Neuronal stem cell (in vitro differentiated cells): ENCODE data around the gene PROZ.
A peak's percentile ranks its signal among the peaks of the same experiment; 100 is the strongest.

ENCODE experiments used
- DNase-seq: peaks from one replicate; pipeline ENCODE4 v3.0.0-alpha.2; 2013; ENCODE audit warnings: low spot score
- H2AFZ ChIP-seq: one replicate; pipeline ENCODE4 v1.6.1; 2013; ENCODE audit warnings: mild to moderate bottlenecking, low read length, inconsistent platforms
- H2AK5ac ChIP-seq: 2 replicates; pipeline ENCODE4 v1.6.1; 2013; ENCODE audit warnings: low read depth, mild to moderate bottlenecking, inconsistent platforms, low read length, moderate library complexity, mixed read lengths
- H2BK120ac ChIP-seq: 2 replicates; pipeline ENCODE4 v1.6.1; 2013; ENCODE audit warnings: low read depth, mild to moderate bottlenecking, inconsistent platforms, low read length, moderate library complexity, mixed read lengths
- H2BK12ac ChIP-seq: one replicate; pipeline ENCODE4 v1.6.1; 2013; ENCODE audit warnings: low read length, inconsistent platforms
- H2BK15ac ChIP-seq: 2 replicates; pipeline ENCODE4 v1.6.1; 2013; ENCODE audit warnings: mild to moderate bottlenecking, low read length, inconsistent platforms, mixed read lengths
- H2BK5ac ChIP-seq: one replicate; pipeline ENCODE4 v1.6.1; 2013; ENCODE audit warnings: inconsistent platforms, mild to moderate bottlenecking, low read length, moderate library complexity
- H3K14ac ChIP-seq: one replicate; pipeline ENCODE4 v1.6.1; 2013; ENCODE audit warnings: low read length, inconsistent platforms
- H3K18ac ChIP-seq: 2 replicates; pipeline ENCODE4 v1.6.1; 2013; ENCODE audit warnings: low read length, inconsistent platforms
- H3K23ac ChIP-seq: 2 replicates; pipeline ENCODE4 v1.6.1; 2013; ENCODE audit warnings: low read depth, mild to moderate bottlenecking, mixed read lengths, low read length, inconsistent platforms; ENCODE audit not compliant: poor library complexity
- H3K27ac ChIP-seq: replicated peaks from 3 replicates; pipeline ENCODE4 v1.5.1; 2013; ENCODE audit warnings: low read length, inconsistent platforms
- H3K27me3 ChIP-seq, 3 experiments: 2 replicates each; pipeline ENCODE4 v1.6.1; 2013; ENCODE audit warnings: low read length in 3 of 3, mild to moderate bottlenecking in 2 of 3, inconsistent platforms in 1 of 3, low read depth in 1 of 3, mixed read lengths in 1 of 3, moderate library complexity in 1 of 3; ENCODE audit not compliant: control insufficient read depth in 3 of 3, insufficient read depth in 3 of 3
- H3K36me3 ChIP-seq, 2 donors: replicated peaks in 1 of 2; 2 replicates each; pipeline ENCODE4 v1.6.1; 2013; ENCODE audit warnings: low read length in 2 of 2; ENCODE audit not compliant: control insufficient read depth in 2 of 2, insufficient read depth in 2 of 2
- H3K4ac ChIP-seq: 2 replicates; pipeline ENCODE4 v1.6.1; 2013; ENCODE audit warnings: inconsistent platforms, mild to moderate bottlenecking, low read length, moderate library complexity
- H3K4me1 ChIP-seq, 2 donors: 1 replicate in 1 of 2; 2 replicates in 1 of 2; pipeline ENCODE4 v1.6.1; 2013; ENCODE audit warnings: low read length in 2 of 2, low read depth in 1 of 2; ENCODE audit not compliant: control insufficient read depth in 2 of 2, insufficient read depth in 1 of 2
- H3K4me2 ChIP-seq: one replicate; pipeline ENCODE4 v1.6.1; 2013; ENCODE audit warnings: mild to moderate bottlenecking, low read length, inconsistent platforms; ENCODE audit not compliant: insufficient read depth, poor library complexity, severe bottlenecking
- H3K4me3 ChIP-seq, 2 donors: 2 replicates each; pipeline ENCODE4 v1.5.1; 2013; ENCODE audit warnings: low read length in 2 of 2, mild to moderate bottlenecking in 2 of 2, inconsistent platforms in 1 of 2, moderate library complexity in 1 of 2
- H3K79me1 ChIP-seq: one replicate; pipeline ENCODE4 v1.6.1; 2013; ENCODE audit warnings: low read depth, mild to moderate bottlenecking, inconsistent platforms, low read length, moderate library complexity
- H3K9ac ChIP-seq: one replicate; pipeline ENCODE4 v1.6.1; 2013; ENCODE audit warnings: mild to moderate bottlenecking, low read depth, low read length, inconsistent platforms; ENCODE audit not compliant: poor library complexity
- H3K9me3 ChIP-seq, 2 donors: replicated peaks in 1 of 2; 2 replicates each; pipeline versions ENCODE3 to v1.6.1; 2013; ENCODE audit warnings: low read length in 2 of 2, mild to moderate bottlenecking in 2 of 2, inconsistent platforms in 1 of 2, low read depth in 1 of 2, mixed read lengths in 1 of 2, moderate library complexity in 1 of 2; ENCODE audit not compliant: control insufficient read depth in 2 of 2, insufficient read depth in 1 of 2
- H4K8ac ChIP-seq: one replicate; pipeline ENCODE4 v1.6.1; 2013; ENCODE audit warnings: low read depth, mild to moderate bottlenecking, inconsistent platforms, low read length, moderate library complexity
- H4K91ac ChIP-seq: one replicate; pipeline ENCODE4 v1.6.1; 2013; ENCODE audit warnings: low read length, low read depth, mild to moderate bottlenecking, inconsistent platforms; ENCODE audit not compliant: poor library complexity
- WGBS, 2 donors: extraction: QIAGEN DNeasy Blood & Tissue Kit; methylation state at CpG; one replicate each; pipeline ENCODE4 v1.1.7; 2013; ENCODE audit warnings: missing lambda C conversion rate in 2 of 2, mixed read lengths in 1 of 2; ENCODE audit not compliant: insufficient read length in 2 of 2, insufficient replicate concordance in 1 of 2; ENCODE audit errors: extremely low coverage in 2 of 2; 5-methylcytosine and 5-hydroxymethylcytosine counted together

Gene PROZ

GRCh38 chr13:113129921-113130750, 28.3 kb upstream of the PROZ start:
- Histone ChIP-seq H3K27ac (no peak overlapping the region), H2AFZ (no peak overlapping the region), H2AK5ac (peak overlapping the region; percentile 61), H3K27me3 (peaks cover 0 to 7% (median 0%) of the 10 kb centered on the region in 3 experiments), H3K36me3 (no peaks in the 10 kb centered on the region), H4K8ac (no peak overlapping the region), H4K91ac (no peak overlapping the region), H3K4ac (no peak overlapping the region), H3K18ac (peak overlapping the region; percentile 20), H3K23ac (peak overlapping the region; percentile 51), H3K14ac (peak overlapping the region; percentile 72), H3K4me3 (peak overlapping the region in 1 of 2 donors; percentile 35), H3K79me1 (no peaks in the 10 kb centered on the region), H3K4me1 (no peaks in the 10 kb centered on the region), H3K4me2 (no peak overlapping the region), H3K9ac (no peak overlapping the region), H2BK5ac (no peak overlapping the region), H2BK15ac (no peak overlapping the region), H2BK12ac (no peak overlapping the region), H3K9me3 (no peaks in the 10 kb centered on the region), H2BK120ac (no peak overlapping the region)
- no CpG with 5 or more reads among the region's 60 CpGs for WGBS, 2 donors
- DNase-seq = no peak

DNA sequence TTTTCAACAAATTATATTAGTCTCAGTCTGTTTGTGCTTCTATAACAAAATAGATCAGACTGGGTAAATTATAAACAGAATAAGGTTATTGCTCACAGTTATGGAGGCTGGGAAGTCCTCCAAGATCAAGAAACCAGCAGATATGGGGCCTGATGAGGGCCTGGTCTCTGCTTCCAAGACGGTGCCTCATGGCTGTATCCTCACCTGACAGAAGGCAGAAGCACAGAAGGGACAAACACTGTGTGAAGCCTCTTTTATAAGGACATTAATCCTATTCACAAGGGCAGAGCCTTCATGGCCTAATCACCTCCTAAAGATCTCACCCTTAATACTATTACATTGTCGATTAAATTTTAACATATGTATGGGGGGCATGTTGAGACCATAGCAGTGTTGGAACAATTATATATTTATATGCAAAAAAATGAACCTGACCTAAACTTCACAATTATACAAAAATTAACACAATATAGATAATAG, 23.1 kb upstream of the PROZ start:
- no peak overlapping the region for H2BK120ac ChIP-seq
- no peak overlapping the region for H2AFZ ChIP-seq
- no peak overlapping the region for H4K91ac ChIP-seq
- WGBS, 2 donors = no CpG with 5 or more reads among the region's 2 CpGs
- no peak overlapping the region for H3K27ac ChIP-seq
- no peak for DNase-seq
- no peak overlapping the region for H4K8ac ChIP-seq
- no peak overlapping the region for H3K9ac ChIP-seq
- no peaks in the 10 kb centered on the region for H3K36me3 ChIP-seq
- H2BK15ac ChIP-seq = no peak overlapping the region
- H3K9me3 ChIP-seq = no peaks in the 10 kb centered on the region
- H2AK5ac ChIP-seq = no peak overlapping the region
- peaks cover 5 to 9% of the 10 kb centered on the region in 2 donors for H3K4me1 ChIP-seq
- no peak overlapping the region for H2BK5ac ChIP-seq
- H3K27me3 ChIP-seq = peaks cover 0 to 31% (median 0%) of the 10 kb centered on the region in 3 experiments
- H2BK12ac ChIP-seq = no peak overlapping the region
- H3K4me3 ChIP-seq = no peak overlapping the region
- no peak overlapping the region for H3K23ac ChIP-seq
- H3K79me1 ChIP-seq = no peaks in the 10 kb centered on the region
- no peak overlapping the region for H3K4me2 ChIP-seq
- no peak overlapping the region for H3K4ac ChIP-seq
- no peak overlapping the region for H3K14ac ChIP-seq
- no peak overlapping the region for H3K18ac ChIP-seq

- no peak overlapping the region for H2AK5ac ChIP-seq
- H4K8ac ChIP-seq = no peak overlapping the region
- no peak overlapping the region for H2BK5ac ChIP-seq
- peak overlapping the region; percentile 43 for H3K4me2 ChIP-seq
- H3K18ac ChIP-seq = no peak overlapping the region
- H2BK12ac ChIP-seq = no peak overlapping the region
- H3K4ac ChIP-seq = no peak overlapping the region
- no peaks in the 10 kb centered on the region for H3K36me3 ChIP-seq
- H2BK120ac ChIP-seq = no peak overlapping the region
- no peak overlapping the region for H4K91ac ChIP-seq
- peak overlapping the region; percentile 1 for H2AFZ ChIP-seq
- no peak overlapping the region for H3K14ac ChIP-seq
- H2BK15ac ChIP-seq = no peak overlapping the region
- no peak overlapping the region for H3K23ac ChIP-seq
- peaks cover 0 to 31% (median 0%) of the 10 kb centered on the region in 3 experiments for H3K27me3 ChIP-seq
- no CpG with 5 or more reads among the region's 11 CpGs for WGBS, 2 donors
- peak overlapping the region; percentile 67 for H3K27ac ChIP-seq
- no peak overlapping the region for H3K9ac ChIP-seq
- no peaks in the 10 kb centered on the region for H3K9me3 ChIP-seq
- H3K4me1 ChIP-seq = peaks cover 5 to 9% of the 10 kb centered on the region in 2 donors
- no peak overlapping the region for H3K4me3 ChIP-seq
- peaks cover 3% of the 10 kb centered on the region for H3K79me1 ChIP-seq
- DNase-seq = no peak
Observed at GRCh38 chr13:113137691-113138298, 20.7 kb upstream of the PROZ start.
